Pons (tissue), 1 donor: Measurements from ENCODE around the gene HEXA.

Experiments used
- DNase-seq: peaks from one replicate; pipeline ENCODE4 v3.0.0-alpha.2; 2016; ENCODE audit warnings: low spot score

HEXA gene

GRCh38 chr15:72319360-72319984 lies 56.3 kb downstream of the HEXA start:
- peak; percentile 22 for DNase-seq

GRCh38 chr15:72318408-72318942 lies 57.3 kb downstream of the HEXA start:
- no peak for DNase-seq

GRCh38 chr15:72315706-72316370 lies 60.0 kb downstream of the HEXA start:
- no peak for DNase-seq

- DNase-seq = no peak
Measured at GRCh38 chr15:72313881-72314280, 61.9 kb downstream of the HEXA start.

- DNase-seq = no peak
Measured at GRCh38 chr15:72313448-72313840, 62.4 kb downstream of the HEXA start.

GRCh38 chr15:72312605-72313447 lies 63.0 kb downstream of the HEXA start:
- DNase-seq = peak; percentile 60

- no peak for DNase-seq
Measured at GRCh38 chr15:72307026-72307425, 68.8 kb downstream of the HEXA start.

GRCh38 chr15:72306211-72306785 lies 69.5 kb downstream of the HEXA start:
- DNase-seq = peak; percentile 15

- no peak for DNase-seq
Measured at GRCh38 chr15:72304596-72304995, 71.2 kb downstream of the HEXA start.

GRCh38 chr15:72302955-72303354 lies 72.9 kb downstream of the HEXA start:
- DNase-seq = no peak
